AG10803 (cell line): ENCODE measurements around the gene SPRR1B.
"Not testable (repeated sequence)": the region's sequence is repeated elsewhere in the genome, so short reads cannot be mapped to it uniquely, and the experiment has no call there.

ENCODE experiments used
- DNase-seq: peaks from one replicate; pipeline ENCODE4 v3.0.0; 2010; ENCODE audit warnings: low read depth
- H3K4me3 ChIP-seq: 2 replicates; pipeline ENCODE4 v1.5.1; 2011; ENCODE audit warnings: mild to moderate bottlenecking, low read length, control low read depth
- CTCF ChIP-seq: conservative IDR thresholded peaks from 2 replicates; pipeline ENCODE4 v1.5.1; 2011; ENCODE audit warnings: mild to moderate bottlenecking, low read length, control low read depth, inconsistent platforms

The SPRR1B gene

GRCh38 chr1:153040950-153041631, 10.1 kb downstream of the SPRR1B start, which contains the start of gene SPRR2D:
Gene SPRR2D, minus strand, starts transcription at chr1:153041120. Its CDS starts 774 bp downstream, at chr1:153040346.
- H3K4me3 ChIP-seq, result no peak within 1 kb of the TSS
- no peak for TF ChIP-seq CTCF
- no peak for DNase-seq

GRCh38 chr1:153049211-153049610, 18.2 kb downstream of the SPRR1B start:
- DNase-seq, result no peak
- no peak overlapping the region for H3K4me3 ChIP-seq
- TF ChIP-seq CTCF, result no peak

DNA sequence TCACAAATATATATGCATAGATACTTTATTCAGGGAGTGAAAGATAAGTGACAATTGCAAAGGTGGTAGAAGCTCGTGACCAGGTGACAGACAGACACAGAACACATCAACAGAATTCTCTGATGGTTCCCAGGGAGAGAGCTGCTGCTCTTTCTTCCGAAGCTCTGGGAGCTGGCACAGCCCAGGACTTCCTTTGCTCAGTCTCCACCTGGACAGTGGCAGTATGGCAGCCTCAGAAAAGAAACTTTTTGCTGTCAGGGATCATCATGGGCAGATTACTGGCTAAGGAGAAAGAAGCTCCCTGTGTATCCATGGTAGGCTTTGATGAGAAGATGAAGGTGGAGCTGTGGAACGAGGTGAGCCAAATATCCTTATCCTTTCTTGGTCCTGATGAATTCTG, 25.1 kb downstream of the SPRR1B start:
- not testable (repeated sequence) for DNase-seq, H3K4me3 ChIP-seq

DNA sequence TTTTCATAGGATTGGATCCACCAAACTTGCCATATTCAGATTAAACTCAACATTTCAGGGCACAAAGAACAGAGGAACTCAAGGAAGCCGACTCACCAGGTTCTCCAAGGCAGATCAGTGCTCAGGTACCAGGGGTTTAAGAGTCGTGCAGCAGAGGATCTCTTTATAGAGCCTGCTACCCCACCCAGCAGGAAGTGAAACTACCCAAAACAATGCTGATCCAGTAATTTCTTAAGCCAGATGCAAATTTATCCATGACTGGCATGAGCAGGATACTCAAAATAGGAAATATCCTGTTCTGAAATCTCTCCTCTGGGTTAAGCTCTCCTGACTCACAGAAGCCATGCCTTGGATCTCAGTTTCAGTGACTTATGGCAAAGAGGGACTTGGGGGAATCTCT, 26.4 kb downstream of the SPRR1B start, which contains the start of gene SPRR2A:
SPRR2A (minus strand) TSS at position 138 of the 400 bp plus-strand sequence. CDS start 777 bp downstream, outside the sequence.
- no peak for DNase-seq
- no peak for TF ChIP-seq CTCF
- H3K4me3 ChIP-seq, result no peak within 1 kb of the TSS

GRCh38 chr1:153058154-153058553, 27.2 kb downstream of the SPRR1B start:
- no peak overlapping the region for H3K4me3 ChIP-seq
- no peak for TF ChIP-seq CTCF
- DNase-seq, result no peak

DNA sequence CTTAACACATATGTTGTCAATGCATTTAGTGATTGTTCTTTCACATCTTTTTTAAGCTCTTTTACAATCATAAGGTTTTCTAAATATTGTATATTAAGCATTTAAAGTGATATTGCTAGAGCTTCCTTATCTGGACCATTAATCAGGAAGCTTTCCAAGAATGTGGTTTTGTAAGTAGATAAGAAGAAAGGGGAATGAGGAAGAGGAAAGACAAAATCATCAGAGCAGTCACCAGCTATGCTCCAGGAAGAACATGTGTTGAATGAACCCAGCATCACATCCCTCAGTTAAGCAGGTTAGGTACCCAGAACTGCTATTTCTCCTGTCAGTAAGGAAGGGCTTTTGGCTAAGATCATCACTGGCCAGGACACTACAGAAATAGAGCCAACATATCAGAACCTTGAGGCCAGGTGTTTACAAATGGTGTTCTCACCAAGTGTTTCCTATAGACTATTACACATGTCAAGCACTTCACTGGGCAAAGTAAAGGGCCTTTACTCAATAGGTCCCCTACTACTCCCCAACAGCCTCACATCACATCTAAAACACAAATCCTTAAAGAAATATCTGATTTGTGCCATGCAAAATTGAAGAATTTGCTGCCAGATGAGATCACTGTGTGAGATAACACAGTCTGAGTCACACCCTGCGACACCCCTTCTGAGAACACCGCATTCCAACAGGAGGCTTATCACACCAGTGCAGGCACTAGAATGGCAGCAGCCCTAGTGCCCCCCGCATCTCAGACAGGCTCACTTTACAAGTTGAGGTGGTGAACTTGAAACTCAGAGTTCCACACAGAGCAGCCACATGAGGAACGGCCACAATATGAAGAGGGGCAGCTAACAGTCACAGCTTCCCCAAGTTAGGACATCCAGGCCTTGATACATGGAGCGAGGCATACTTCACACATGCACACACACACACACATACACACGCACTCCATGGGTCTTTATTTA, 28.1 kb downstream of the SPRR1B start:
- no peak overlapping the region for H3K4me3 ChIP-seq
- DNase-seq, result no peak
- TF ChIP-seq CTCF, result no peak

GRCh38 chr1:153070243-153070642, 39.2 kb downstream of the SPRR1B start:
- no peak for TF ChIP-seq CTCF
- H3K4me3 ChIP-seq, result no peak overlapping the region
- DNase-seq, result no peak
